Measurements from ENCODE around the gene NUDCD2.

- TF ChIP-seq SUZ12 (IDR thresholded peaks at IDR 0.05) (no peak), TARDBP (IDR thresholded peaks at IDR 0.05) (no peak), FOXA1 (IDR thresholded peaks at IDR 0.05) (no peak), L3MBTL2 (conservative IDR thresholded peaks at IDR 0.05) (no peak), SP1 (IDR thresholded peaks at IDR 0.05) (no peak)
Observed at GRCh38 chr5:163402007-163402406, 57.9 kb downstream of the NUDCD2 start.
